NCI-H345 treated with DMSO at 0.1 percent for 48 hours (cell line): ENCODE measurements around the gene DCAF15.

Source experiments
- DNase-seq: peaks from one replicate; lab custom pipeline; 2025; ENCODE audit not compliant: unreplicated experiment; lab: John Stamatoyannopoulos, UW

The DCAF15 gene

GRCh38 chr19:13992025-13992424 is 39.7 kb downstream of the DCAF15 start:
- no peak for DNase-seq

GRCh38 chr19:13993590-13994300 is 41.4 kb downstream of the DCAF15 start:
- DNase-seq = no peak

- no peak for DNase-seq
Measured at GRCh38 chr19:13995017-13995728, 42.9 kb downstream of the DCAF15 start.

GRCh38 chr19:13995878-13996765 is 43.8 kb downstream of the DCAF15 start:
- no peak for DNase-seq

- no peak for DNase-seq
Measured at GRCh38 chr19:13996928-13997630, 44.8 kb downstream of the DCAF15 start.

GRCh38 chr19:13997631-13997962 is 45.3 kb downstream of the DCAF15 start:
- DNase-seq = no peak

- DNase-seq = no peak
Measured at GRCh38 chr19:13998426-13998825, 46.1 kb downstream of the DCAF15 start.

GRCh38 chr19:13999085-13999484 is 46.8 kb downstream of the DCAF15 start:
- no peak for DNase-seq

- DNase-seq = no peak
Measured at GRCh38 chr19:14000691-14001375, 48.5 kb downstream of the DCAF15 start.

GRCh38 chr19:14002571-14003250 is 50.4 kb downstream of the DCAF15 start:
- no peak for DNase-seq

GRCh38 chr19:14003251-14004055 is 51.1 kb downstream of the DCAF15 start:
- no peak for DNase-seq

- no peak for DNase-seq
Measured at GRCh38 chr19:14004619-14005348, 52.5 kb downstream of the DCAF15 start.

- peak; percentile 38 for DNase-seq
Measured at GRCh38 chr19:14005349-14006084, 53.2 kb downstream of the DCAF15 start.

- peak; percentile 96 for DNase-seq
Measured at GRCh38 chr19:14006085-14006765, 53.9 kb downstream of the DCAF15 start, which contains the start of gene RFX1. Gene RFX1, minus strand, starts transcription at chr19:14006320. Its CDS starts 12,477 bp downstream, at chr19:13993843.

GRCh38 chr19:14006766-14007562 is 54.7 kb downstream of the DCAF15 start:
- no peak for DNase-seq
